T47D (cell line): ENCODE results near the gene XBP1.
"Not testable (repeated sequence)": the region's sequence is repeated elsewhere in the genome, so short reads cannot be mapped to it uniquely, and the experiment has no call there.

Experiments used
- DNase-seq, 2 experiments: peaks; one replicate each; pipeline versions ENCODE4 v3.0.0 to v3.0.0-alpha.2; 2011 to 2012; ENCODE audit warnings: low read depth in 1 of 2, low spot score in 1 of 2
- JUND ChIP-seq: IDR thresholded peaks from 2 replicates; pipeline ENCODE4 v1.6.1; 2012; ENCODE audit warnings: low read depth
- in situ Hi-C: cut with HindIII; loops from 2 replicates; pipeline ENCODE4 v1.10.0; 2016; ENCODE audit warnings: low sequenced_read_pairs, low pct_unique_long_range_greater_than_20kb

The XBP1 gene

GRCh38 chr22:28829358-28830181, 29.2 kb upstream of the XBP1 start:
- no peak for TF ChIP-seq JUND
- in situ Hi-C loops, result no loop called here
- peak; percentile 16 to 84 for DNase-seq

GRCh38 chr22:28826921-28827320, 26.6 kb upstream of the XBP1 start:
- peak in 1 of 2 experiments; percentile 91 for DNase-seq
- TF ChIP-seq JUND, result no peak
- in situ Hi-C loops, result no loop called here

GRCh38 chr22:28826430-28826829, 26.1 kb upstream of the XBP1 start:
- in situ Hi-C loops, DNase-seq: not testable (repeated sequence)

- in situ Hi-C loops, result not testable (repeated sequence)
Observed at GRCh38 chr22:28824455-28824854, 24.1 kb upstream of the XBP1 start.

GRCh38 chr22:28822930-28823551, 22.7 kb upstream of the XBP1 start:
- peak; percentile 97 for TF ChIP-seq JUND
- in situ Hi-C loops, result no loop called here
- peak in 1 of 2 experiments; percentile 99 for DNase-seq

More at GRCh38 chr22:28824455-28824854, 24.1 kb upstream of the XBP1 start:
- DNase-seq, result not testable (repeated sequence)

- no peak for DNase-seq
- in situ Hi-C loops, result no loop called here
- TF ChIP-seq JUND, result no peak
Observed at GRCh38 chr22:28821452-28821851, 21.1 kb upstream of the XBP1 start.

- in situ Hi-C loops, result no loop called here
- TF ChIP-seq JUND, result no peak
- DNase-seq, result peak in 1 of 2 experiments; percentile 24
Observed at GRCh38 chr22:28820885-28821284, 20.5 kb upstream of the XBP1 start.

- DNase-seq, result peak in 1 of 2 experiments; percentile 99
- peak; percentile 86; the same call in 1 of the 2 replicates for TF ChIP-seq JUND
- in situ Hi-C loops, result no loop called here
Observed at GRCh38 chr22:28819253-28820096, 19.1 kb upstream of the XBP1 start.

- TF ChIP-seq JUND, result peak; percentile 97
- in situ Hi-C loops, result no loop called here
- DNase-seq, result peak; percentile 37 to 99
Observed at GRCh38 chr22:28817919-28818859, 17.8 kb upstream of the XBP1 start.

GRCh38 chr22:28817064-28817463, 16.7 kb upstream of the XBP1 start:
- TF ChIP-seq JUND, result no peak
- in situ Hi-C loops, result no loop called here
- no peak for DNase-seq

- in situ Hi-C loops, result no loop called here
- TF ChIP-seq JUND, result no peak
- peak in 1 of 2 experiments; percentile 73 for DNase-seq
Observed at GRCh38 chr22:28815729-28816128, 15.4 kb upstream of the XBP1 start.

- no peak for TF ChIP-seq JUND
- no peak for DNase-seq
- in situ Hi-C loops, result no loop called here
Observed at GRCh38 chr22:28815111-28815510, 14.7 kb upstream of the XBP1 start.
